ENCODE measurements around the gene ARHGEF4. TPM values are rescaled to one million over a fixed set of nuclear protein-coding genes. Genes with fewer than 3 reads are reported as not detected.

The ARHGEF4 gene
- polyA plus RNA-seq, 1 donor (not counting 4 experiments of a cell fraction or from before 2014, with no cell fraction given), result 22.6 TPM

GRCh38 chr2:131085646-131086045 is 248.9 kb downstream of the ARHGEF4 start:
- no peak overlapping the region for H3K27ac ChIP-seq (ENCODE audit: control insufficient read depth, insufficient read depth, low read length)

GRCh38 chr2:131092458-131093005 is 255.8 kb downstream of the ARHGEF4 start:
- TF ChIP-seq CTCF (optimal IDR thresholded peaks at IDR 0.05 in 1 of 3, IDR thresholded peaks at IDR 0.05 in 1 of 3, conservative IDR thresholded peaks at IDR 0.05 in 1 of 3; ENCODE audit: extremely low read depth in 1 of 3, insufficient read depth in 2 of 3, low read length in 3 of 3), result no peak
- TF ChIP-seq EZH2 (IDR thresholded peaks at IDR 0.05; ENCODE audit: low read length), result no peak
- Histone ChIP-seq H3K27me3 (ENCODE audit: control insufficient read depth, extremely low read depth, insufficient read depth, low read length) (no peaks in the 10 kb centered on the region), H3K9me1 (ENCODE audit: control insufficient read depth, extremely low read depth, insufficient read depth, low read length) (no peaks in the 10 kb centered on the region), H3K4me1 (ENCODE audit: control insufficient read depth, extremely low read depth, insufficient read depth, low read length) (peaks cover 13% of the 10 kb centered on the region), H3K9ac (ENCODE audit: control insufficient read depth, extremely low read depth, insufficient read depth, low read length) (peak overlapping the region; percentile 93), H4K20me1 (ENCODE audit: control insufficient read depth, extremely low read depth, insufficient read depth, low read length) (no peaks in the 10 kb centered on the region), H3K4me3 (ENCODE audit: control insufficient read depth in 2 of 3, extremely low read depth in 1 of 3, insufficient read depth in 2 of 3, low read depth in 1 of 3, low read length in 3 of 3) (peak overlapping the region; percentile 67 to 99 (median 92)), H3K36me3 (ENCODE audit: control insufficient read depth in 2 of 2, extremely low read depth in 1 of 2, insufficient read depth in 2 of 2, low read length in 2 of 2) (peaks cover 3 to 6% of the 10 kb centered on the region in 2 experiments), H3K9me3 (ENCODE audit: control insufficient read depth, low read depth, low read length) (no peaks in the 10 kb centered on the region), H3K79me2 (ENCODE audit: control insufficient read depth, insufficient read depth, low read length) (peaks cover 56% of the 10 kb centered on the region), H3K27ac (ENCODE audit: control insufficient read depth, insufficient read depth, low read length) (peak overlapping the region; percentile 88), H2AFZ (ENCODE audit: control insufficient read depth, low read length) (peak overlapping the region; percentile 19), H3K4me2 (ENCODE audit: control insufficient read depth, extremely low read depth, insufficient read depth, low read depth, low read length) (peak overlapping the region; percentile 98)
- DNase-seq (ENCODE audit: low read depth, low spot score) (no peak), FAIRE-seq (no peak)
- dilution Hi-C loops (cut with MboI; ENCODE audit: extremely low pct_ligation_motif_present, low sequenced_read_pairs), result no loop called here

More at GRCh38 chr2:131085646-131086045, 248.9 kb downstream of the ARHGEF4 start:
- Histone ChIP-seq H2AFZ (ENCODE audit: control insufficient read depth, low read length) (no peak overlapping the region), H3K9me3 (ENCODE audit: control insufficient read depth, low read depth, low read length) (no peaks in the 10 kb centered on the region), H3K27me3 (ENCODE audit: control insufficient read depth, extremely low read depth, insufficient read depth, low read length) (no peaks in the 10 kb centered on the region), H3K36me3 (ENCODE audit: control insufficient read depth in 2 of 2, extremely low read depth in 1 of 2, insufficient read depth in 2 of 2, low read length in 2 of 2) (peaks cover 18 to 31% of the 10 kb centered on the region in 2 experiments), H4K20me1 (ENCODE audit: control insufficient read depth, extremely low read depth, insufficient read depth, low read length) (peaks cover 12% of the 10 kb centered on the region), H3K4me1 (ENCODE audit: control insufficient read depth, extremely low read depth, insufficient read depth, low read length) (no peaks in the 10 kb centered on the region), H3K79me2 (ENCODE audit: control insufficient read depth, insufficient read depth, low read length) (peaks cover 95% of the 10 kb centered on the region), H3K4me3 (ENCODE audit: control insufficient read depth in 2 of 3, extremely low read depth in 1 of 3, insufficient read depth in 2 of 3, low read depth in 1 of 3, low read length in 3 of 3) (no peak overlapping the region), H3K4me2 (ENCODE audit: control insufficient read depth, extremely low read depth, insufficient read depth, low read depth, low read length) (no peak overlapping the region), H3K9me1 (ENCODE audit: control insufficient read depth, extremely low read depth, insufficient read depth, low read length) (peaks cover 2% of the 10 kb centered on the region), H3K9ac (ENCODE audit: control insufficient read depth, extremely low read depth, insufficient read depth, low read length) (no peak overlapping the region)
- FAIRE-seq, result no peak
- dilution Hi-C loops (cut with MboI; ENCODE audit: extremely low pct_ligation_motif_present, low sequenced_read_pairs), result no loop called here
- TF ChIP-seq CTCF (optimal IDR thresholded peaks at IDR 0.05 in 1 of 3, IDR thresholded peaks at IDR 0.05 in 1 of 3, conservative IDR thresholded peaks at IDR 0.05 in 1 of 3; ENCODE audit: extremely low read depth in 1 of 3, insufficient read depth in 2 of 3, low read length in 3 of 3), result no peak
- no peak for TF ChIP-seq EZH2 (IDR thresholded peaks at IDR 0.05; ENCODE audit: low read length)
- DNase-seq (ENCODE audit: low read depth, low spot score), result no peak

All from keratinocyte (primary cell).